CD4-positive, alpha-beta T cell treated with Interleukin-21 for 1 hour (primary cell): ENCODE results near the gene TGFBR3L.
"Not testable (repeated sequence)": the region's sequence is repeated elsewhere in the genome, so short reads cannot be mapped to it uniquely, and the experiment has no call there.

ENCODE experiments used
- DNase-seq: peaks from one replicate; pipeline ENCODE4 v3.0.0-alpha.2; 2020

The TGFBR3L gene

DNA sequence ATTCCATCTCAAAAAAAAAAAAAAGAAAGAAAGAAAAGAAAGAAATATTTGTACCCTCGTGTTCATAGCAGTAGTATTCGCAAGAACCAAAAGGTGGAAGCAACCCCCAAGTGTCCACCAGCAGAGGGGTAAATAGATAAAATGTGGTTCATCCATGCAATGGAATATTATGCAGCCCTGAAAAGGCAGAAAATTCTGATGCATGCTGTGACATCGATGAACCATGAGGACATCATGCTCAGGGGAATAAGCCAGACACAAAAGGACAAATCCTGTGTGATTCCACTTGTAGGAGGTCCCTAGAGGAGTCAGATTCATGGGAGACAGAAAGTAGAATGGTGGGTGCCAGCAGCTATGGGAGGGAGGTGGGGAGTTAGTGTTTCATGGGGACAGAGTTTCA is 32.7 kb upstream of the TGFBR3L start:
- no peak for DNase-seq

DNA sequence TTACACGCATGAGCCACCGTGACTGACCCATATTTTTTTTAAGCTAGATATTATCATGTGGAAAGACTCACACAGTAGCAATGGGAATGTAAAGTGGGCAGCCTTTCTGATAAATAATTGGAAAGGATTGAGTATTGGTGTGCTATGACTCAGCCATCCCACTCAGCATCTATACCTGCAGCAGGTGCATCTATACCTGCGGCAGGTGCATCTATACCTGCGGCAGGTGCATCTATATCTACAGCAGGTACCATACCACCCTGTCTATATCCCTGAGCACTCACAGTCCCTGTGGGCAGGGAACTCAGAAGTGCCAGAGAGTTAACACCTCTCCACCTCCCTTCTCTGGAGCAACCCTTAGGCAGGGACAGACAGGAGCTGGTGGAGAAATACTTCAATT is 31.5 kb upstream of the TGFBR3L start:
- DNase-seq = no peak

DNA sequence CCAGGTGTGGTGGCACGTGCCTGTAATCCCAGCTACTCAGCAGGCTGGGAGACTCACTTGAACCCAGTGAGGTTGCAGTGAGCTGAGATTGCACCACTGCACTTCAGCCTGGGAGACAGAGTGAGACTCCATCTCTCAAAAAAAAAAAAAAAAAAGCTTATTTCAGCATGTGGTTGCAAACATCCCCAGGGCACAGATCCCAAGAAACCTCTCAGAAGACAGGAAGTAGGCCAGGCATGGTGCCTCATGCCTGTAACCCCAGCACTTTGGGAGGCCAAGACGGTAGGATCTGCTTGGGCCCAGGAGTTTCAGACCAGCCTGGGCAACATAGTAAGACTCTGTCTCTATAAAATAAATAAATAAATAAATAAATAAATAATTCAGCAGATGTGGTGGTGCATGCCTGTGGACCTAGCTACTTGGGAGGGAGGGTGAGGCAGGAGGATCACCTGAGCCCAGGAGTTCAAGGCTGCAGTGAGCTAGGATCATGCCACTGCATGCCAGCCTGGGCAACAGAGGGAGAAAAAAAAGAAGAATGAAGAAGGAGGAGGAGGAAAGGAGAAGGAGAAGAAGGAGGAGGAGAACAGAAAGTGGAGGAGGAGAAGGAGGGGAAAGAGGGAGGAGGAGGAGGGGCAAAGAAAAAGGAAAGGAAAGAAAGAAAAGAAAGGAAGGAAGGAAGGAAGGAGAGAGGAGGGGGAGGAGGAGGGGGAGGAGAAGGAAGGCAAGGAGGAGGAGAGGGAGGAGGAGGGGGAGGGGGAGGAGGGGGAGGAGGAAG is 30.6 kb upstream of the TGFBR3L start:
- DNase-seq = no peak

DNA sequence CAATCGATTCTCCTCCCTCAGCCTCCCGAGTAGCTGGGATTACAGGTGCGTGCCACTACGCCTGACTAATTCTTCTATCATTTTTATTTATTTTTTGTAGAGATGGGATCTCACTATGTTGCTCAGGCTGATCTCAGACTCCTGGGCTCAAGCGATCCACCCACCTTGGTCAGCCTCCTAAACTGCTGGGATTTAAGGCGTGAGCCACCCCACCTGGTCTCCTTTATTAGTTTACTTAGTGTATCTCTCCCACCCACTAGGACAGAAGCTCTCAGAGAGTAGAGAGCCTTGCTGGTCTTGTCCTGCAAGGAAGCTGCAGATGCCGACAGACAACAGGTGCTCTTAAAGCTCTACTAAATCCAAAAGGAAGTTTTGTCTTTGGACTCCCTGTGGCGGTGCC is 28.8 kb upstream of the TGFBR3L start:
- DNase-seq = no peak

DNA sequence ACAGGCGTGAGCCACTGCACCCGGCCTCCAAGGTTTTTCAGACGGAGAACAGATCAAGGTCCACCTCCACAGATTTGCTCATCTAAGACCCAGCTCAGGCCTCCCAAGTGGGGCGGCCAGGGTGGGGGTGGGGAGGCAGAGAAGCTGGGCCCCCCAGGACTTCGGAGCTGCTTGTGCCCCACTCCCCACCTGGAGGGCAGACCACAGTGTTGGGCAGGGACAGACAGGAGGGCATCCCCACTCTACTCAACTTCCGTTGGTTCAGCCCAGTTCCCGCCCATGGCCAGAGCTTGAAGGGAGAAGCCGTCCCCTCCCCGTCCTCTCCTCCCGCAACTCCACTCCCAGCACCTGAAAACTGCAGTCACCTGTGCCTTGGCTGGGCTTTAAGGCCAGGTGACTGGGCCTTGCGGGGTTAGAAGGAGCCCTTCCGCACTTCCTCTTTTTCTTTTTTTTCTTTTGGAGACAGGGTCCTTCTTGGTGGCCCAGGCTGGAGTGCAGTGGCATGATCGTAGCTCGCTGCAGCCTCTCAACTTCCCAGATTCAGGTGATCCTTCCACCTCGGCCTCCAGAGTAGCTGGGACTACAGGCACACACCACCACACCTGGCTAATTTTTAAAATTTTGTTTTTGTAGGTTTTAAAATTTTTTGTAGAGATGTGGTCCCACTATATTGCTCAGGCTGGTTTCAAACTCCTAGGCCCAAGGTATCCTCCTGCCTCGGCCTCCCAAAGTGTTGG is 27.1 kb upstream of the TGFBR3L start:
- no peak for DNase-seq

DNA sequence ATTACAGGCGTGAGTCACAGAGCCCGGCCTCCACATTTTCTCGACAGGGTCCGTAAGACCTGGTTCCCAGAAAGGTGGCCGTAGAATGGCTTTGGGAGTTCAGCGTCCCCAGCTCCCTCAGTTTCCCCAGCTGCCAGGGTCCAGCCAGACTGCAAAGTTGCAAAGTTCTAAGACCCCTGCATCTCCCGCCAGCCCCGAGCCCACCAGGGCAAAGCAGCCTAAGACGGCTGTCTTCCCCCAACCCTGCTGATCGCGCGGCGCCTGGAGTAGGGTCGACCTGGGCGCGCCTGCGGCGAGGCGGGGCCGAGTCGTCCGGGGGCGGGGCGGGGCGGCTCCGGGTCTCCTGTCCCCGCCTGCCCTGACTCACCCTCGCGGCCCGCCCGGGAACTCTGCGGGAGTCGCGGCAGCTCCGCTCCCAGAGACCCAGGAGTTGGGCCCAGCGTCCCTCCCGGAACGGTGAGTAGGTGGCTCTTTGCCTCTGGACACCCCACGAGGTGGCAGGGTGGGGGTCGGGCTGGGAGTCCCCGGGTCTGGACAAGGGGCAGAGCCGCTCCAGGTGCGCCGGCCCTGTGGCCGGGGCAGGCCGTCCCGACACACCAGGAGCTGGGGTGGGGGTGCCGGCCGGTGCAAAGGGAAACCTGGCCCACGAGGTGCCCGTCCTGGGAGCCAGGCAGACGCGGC is 26.3 kb upstream of the TGFBR3L start, which contains the start of gene LRRC8E:
LRRC8E (plus strand) TSS at position 366 of the 681 bp plus-strand sequence. CDS start 7,094 bp downstream, outside the sequence.
- DNase-seq = no peak

DNA sequence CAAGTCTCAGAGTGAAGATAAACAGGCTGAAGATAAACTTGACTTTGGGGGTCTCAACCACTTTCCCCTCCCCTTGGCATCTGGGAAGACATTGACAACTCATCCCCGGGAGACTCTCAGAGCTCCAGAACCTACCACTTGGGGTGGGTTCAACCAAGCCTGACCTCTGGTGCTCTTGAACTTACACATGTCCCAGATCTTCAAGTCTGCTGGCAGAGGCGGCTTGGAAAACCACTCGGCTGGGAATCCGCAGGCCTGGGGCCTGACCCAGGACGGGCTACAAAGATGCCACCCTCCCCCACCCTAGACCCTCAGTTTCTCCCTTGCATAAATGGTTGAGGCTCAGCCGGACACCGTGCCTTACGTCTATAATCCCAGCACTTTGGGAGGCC is 25.8 kb upstream of the TGFBR3L start:
- DNase-seq = no peak

DNA sequence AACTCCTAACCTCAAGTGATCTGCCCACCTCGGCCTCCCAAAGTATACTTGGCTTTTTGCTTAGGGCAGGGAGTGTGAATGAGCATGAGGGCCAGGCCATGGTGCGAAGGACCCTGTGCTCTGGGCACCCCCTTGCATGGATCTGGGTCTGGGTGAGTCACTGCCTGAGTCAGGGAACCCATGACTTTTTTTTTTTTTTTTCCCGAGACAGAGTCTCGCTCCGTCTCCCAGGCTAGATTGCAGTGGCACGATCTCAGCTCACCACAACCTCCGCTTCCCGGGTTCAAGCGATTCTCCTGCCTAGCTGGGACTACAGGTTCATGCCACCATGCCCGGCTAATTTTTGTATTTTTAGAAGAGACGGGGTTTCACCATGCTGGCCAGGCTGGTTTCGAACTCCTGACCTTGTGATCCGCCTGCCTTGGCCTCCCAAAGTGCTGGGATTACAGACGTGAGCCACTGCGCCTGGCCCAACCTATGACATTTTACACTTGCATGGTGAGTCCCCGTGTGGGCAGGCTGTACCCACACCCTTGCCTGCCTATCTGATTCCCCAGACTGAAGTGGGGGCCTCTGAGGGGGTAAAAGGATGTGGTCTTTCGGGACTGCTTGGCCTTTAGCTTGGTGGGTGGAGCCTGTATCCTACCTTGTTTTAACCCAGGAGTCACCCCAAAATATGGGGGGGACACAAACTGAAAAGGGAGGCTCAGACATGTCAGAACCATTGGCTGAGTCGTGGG is 21.1 kb upstream of the TGFBR3L start:
- DNase-seq = not testable (repeated sequence)

DNA sequence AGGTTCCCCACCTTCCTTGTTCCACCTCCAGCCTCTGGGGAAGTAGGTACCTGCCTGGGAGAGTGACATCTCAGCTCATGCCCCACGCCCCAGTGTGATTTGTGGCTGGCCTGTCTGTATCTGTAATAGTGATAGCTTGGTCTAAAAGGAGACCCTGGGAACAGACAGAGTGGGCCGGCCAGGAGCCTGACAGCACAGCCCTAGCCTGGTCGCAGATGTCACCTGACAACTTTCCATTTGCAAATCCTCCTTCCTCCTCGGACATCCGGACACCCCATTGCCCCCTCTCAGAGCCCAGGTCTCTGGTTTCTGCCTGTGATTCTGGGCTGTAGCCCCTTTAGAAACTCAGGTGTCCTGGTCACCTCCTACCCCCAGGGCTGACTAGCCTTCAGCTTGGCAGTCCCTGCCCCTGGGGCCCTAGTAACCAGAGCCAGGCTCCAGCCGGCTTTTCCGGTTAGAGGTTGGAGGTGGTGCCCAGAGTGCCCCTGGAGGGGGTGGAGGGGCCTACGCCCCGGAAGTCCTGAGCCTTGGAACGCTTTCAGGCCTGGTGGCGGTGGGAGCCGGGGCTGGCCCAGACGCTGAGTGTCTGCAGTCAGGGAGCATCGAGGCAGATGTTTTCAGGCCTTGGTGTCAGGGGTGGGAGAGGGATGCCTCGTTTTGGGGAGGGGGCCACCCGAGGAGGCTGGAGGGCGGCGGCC is 19.9 kb upstream of the TGFBR3L start:
- no peak for DNase-seq

DNA sequence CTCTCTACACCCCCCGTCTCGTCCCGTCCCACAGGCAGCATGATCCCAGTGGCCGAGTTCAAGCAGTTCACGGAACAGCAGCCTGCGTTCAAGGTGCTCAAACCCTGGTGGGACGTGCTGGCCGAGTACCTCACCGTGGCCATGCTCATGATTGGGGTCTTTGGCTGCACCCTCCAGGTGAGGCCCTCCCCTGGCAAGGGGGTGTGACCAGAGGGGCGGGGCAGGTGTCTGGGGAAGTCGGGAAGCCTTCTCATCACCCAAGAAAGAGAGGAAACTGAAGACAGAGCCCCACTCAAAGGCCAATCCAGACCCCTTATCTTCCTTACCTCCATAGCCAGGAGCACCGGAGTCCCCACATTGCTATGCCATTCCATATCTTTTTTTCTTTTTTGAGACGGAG is 19.1 kb upstream of the TGFBR3L start:
- no peak for DNase-seq

DNA sequence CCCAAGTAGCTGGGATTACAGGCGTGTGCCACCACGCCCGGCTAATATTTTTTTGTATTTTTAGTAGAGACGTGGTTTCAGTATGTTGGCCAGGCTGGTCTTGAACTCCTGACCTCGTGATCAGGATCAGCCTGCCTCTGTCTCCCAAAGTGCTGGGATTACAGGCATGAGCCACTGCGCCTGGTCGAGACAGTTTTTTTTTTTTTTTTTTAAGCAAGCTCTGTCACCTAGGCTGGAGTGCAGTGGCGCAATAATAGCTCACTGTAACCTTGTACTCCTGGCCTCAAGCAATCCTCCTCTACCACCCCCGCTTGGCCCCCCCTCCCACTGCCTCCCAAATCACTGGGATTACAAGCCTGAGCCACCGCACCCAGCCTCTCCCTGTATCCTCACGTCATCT is 17.3 kb upstream of the TGFBR3L start:
- no peak for DNase-seq

DNA sequence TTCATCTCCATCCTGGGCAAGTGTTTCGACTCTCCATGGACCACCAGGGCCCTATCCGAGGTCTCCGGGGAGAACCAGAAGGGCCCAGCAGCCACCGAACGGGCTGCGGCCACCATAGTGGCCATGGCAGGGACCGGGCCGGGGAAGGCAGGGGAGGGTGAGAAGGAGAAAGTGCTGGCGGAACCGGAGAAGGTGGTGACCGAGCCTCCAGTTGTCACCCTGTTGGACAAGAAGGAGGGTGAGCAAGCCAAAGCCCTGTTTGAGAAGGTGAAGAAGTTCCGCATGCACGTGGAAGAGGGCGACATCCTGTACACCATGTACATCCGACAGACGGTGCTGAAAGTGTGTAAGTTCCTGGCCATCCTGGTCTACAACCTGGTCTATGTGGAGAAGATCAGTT is 15.7 kb upstream of the TGFBR3L start:
- no peak for DNase-seq

DNA sequence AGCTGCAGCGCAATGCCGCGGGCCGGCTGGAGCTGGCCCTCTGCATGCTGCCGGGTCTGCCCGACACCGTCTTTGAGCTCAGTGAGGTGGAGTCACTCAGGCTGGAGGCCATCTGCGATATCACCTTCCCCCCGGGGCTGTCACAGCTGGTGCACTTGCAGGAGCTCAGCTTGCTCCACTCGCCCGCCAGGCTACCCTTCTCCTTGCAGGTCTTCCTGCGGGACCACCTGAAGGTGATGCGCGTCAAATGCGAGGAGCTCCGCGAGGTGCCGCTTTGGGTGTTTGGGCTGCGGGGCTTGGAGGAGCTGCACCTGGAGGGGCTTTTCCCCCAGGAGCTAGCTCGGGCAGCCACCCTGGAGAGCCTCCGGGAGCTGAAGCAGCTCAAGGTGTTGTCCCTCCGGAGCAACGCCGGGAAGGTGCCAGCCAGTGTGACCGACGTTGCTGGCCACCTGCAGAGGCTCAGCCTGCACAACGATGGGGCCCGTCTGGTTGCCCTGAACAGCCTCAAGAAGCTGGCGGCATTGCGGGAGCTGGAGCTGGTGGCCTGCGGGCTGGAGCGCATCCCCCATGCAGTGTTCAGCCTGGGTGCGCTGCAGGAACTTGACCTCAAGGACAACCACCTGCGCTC is 14.8 kb upstream of the TGFBR3L start:
- no peak for DNase-seq

DNA sequence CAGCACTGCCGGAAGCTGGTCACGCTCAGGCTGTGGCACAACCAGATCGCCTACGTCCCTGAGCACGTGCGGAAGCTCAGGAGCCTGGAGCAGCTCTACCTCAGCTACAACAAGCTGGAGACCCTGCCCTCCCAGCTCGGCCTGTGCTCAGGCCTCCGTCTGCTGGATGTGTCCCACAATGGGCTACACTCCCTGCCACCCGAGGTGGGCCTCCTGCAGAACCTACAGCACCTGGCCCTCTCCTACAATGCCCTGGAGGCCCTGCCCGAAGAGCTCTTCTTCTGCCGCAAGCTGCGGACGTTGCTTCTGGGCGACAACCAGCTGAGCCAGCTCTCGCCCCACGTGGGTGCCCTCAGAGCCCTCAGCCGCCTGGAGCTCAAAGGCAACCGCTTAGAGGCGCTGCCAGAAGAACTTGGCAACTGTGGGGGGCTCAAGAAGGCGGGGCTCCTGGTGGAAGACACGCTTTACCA is 14.2 kb upstream of the TGFBR3L start:
- no peak for DNase-seq

DNA sequence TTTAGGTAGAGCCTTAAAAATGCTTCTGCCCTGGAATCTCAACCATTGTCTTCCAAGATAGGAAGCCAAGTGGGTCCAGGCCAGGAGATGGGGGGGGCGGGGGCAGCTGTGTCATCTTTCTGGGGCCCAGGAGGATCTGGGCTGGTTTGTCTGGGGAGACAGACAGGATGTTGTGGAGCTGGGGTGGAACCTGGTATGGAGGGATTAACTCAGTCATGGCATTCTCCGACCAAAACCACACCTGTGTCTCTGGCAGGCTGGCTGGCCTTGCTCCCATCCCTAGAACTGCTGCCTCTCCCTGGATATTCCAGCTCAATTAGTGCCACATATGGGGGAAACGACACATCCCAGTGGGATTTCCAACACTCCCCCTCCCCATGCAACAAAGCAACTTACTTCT is 13.7 kb upstream of the TGFBR3L start:
- no peak for DNase-seq

DNA sequence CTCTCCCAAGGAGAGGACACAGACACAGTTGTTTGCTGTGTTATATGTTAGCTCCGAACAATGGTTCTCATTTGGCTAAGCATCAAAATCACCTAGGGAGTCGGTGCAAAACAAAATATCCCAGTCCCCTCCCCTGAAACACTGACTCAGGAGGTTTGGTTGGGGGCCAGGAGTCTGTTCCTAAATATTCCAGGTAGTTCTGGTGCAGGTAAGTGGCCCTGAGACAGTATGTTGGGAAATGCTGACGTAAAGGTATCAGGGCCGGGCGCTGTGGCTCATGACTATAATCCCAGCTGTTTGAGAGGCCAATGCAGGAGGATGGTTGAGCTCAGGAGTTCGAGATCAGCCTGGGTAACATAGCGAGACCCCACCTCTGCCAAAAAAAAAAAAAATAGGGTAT is 13.3 kb upstream of the TGFBR3L start:
- no peak for DNase-seq

DNA sequence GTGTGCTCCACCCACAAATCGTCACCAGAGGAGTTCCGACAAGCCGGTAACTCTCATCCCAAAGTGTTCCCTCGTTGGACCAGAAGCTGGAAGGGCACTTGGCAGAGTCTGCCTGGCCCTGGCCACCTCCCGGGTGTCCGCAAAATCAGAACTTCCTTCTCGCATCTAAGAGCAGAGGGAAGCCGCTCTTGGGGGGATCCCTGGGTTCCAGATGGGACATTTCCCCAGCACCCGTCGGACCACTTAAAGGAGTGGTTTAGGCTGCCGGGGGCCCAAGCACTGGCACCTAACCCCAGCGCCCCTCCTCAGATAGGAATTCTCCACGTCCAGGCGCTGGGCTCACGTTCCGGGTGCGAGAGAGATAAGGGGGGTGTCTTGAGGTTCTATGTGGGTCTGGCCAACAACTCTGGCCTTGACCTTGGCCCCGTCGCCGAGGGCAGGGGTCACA is 11.8 kb upstream of the TGFBR3L start:
- DNase-seq = no peak

DNA sequence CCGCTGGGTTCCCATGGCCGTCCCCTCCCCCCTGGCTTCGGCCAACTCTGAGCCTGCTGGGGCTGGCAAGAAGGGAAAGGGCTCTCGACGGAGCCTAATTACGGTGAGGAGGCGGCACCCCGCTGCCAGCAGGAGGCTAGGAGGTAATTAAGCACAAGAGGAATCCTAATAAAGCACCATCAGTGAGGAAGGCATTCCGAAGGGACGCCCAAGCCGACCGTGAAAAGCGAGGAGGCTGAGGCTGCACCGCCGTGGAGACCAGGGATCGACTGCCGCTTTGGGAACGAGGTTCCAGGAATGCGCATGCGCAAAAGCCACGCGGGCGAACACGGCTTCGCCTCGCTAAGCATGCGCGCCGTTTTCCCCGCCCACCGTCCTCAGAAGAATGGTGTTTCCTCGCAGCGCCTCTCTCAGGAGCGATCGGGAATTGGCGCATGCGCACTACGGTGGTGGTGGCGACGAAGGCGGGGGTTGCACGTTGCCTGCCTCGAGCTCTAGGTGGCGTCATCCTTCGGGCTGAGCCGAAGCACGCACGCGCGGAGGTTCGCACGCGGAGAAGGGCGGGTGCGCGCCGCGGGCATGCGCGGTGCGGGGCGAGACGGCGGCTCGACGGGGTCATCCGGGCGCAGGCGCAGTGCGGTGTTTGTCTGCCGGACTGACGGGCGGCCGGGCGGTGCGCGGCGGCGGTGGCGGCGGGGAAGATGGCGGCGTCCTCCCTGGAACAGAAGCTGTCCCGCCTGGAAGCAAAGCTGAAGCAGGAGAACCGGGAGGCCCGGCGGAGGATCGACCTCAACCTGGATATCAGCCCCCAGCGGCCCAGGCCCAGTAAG is 11.2 kb upstream of the TGFBR3L start, which contains the start of gene MAP2K7:
MAP2K7 (plus strand) TSS at position 634 of the 830 bp plus-strand sequence; CDS start at position 702, 68 bp downstream.
- DNase-seq = peak; percentile 100

DNA sequence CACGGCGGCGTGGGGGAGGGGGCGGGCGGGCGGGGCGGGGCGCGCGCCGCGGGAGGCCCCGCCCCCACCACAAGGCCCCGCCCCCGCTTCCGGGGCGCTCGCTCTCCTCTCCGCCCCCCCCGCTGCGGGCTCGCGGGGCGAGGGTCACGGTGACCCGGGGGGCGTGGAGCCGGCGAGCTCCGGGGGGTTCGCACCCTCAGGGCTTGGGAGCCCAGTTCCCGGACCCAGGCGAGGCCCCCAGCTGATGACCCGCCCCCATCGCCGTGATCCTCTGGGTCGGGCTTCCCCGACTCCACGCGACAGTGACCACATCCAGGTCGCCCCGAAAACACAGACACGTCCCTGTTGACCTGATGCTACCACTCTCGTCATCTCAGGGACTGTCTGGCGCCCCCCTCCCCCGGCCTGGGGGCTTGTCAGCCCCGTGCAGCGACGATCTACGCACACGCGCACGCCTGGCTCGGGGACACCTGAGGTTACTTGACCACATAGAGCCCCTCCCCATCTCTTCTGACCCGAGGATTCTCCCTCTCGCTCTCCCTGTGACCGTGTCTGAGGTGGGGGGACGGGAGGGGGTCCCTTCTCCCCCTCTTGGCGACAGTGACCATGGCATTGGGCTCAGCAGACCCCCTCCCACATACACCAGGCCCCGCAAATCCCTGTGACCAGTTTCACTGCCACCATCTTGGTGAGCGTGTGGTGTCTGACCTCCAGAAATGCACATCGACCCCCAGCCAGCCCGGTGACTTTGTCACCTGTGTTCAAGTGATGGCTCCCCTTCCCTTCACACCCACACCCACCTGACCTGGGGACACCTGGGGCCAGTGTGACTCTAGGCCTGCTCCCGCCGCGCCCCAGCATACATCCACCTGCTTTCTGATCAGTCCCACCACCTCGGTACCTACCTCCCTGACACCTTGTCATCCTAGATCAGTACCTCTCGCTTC is 10.3 kb upstream of the TGFBR3L start:
- DNase-seq = peak; percentile 91
